Panc1 (cell line): ENCODE results near the gene PARP12. TPM values are rescaled to one million over a fixed set of nuclear protein-coding genes. Genes with fewer than 3 reads are reported as not detected.

ENCODE experiments used
- ATAC-seq: fragments of 200-7000 bp; cut with Tn5 transposase; 2 replicates; pipeline ENCODE4 v1.9.1; 2020; ENCODE audit warnings: mild to moderate bottlenecking, moderate library complexity
- BruUV-seq: library from RNA; stranded (reverse); fragments of 400-500 nt; replicated peaks from 2 replicates; lab custom pipeline; 2021; lab: Mats Ljungman, UMichigan
- CTCF ChIA-PET: fragments of 300-600 bp; sonication (Branson Sonifier 250); formaldehyde crosslinking; loops from one replicate; lab custom pipeline; 2022; ENCODE audit warnings: antibody characterized with exemption; lab: Charles Lee
- POLR2A ChIA-PET: fragments of 300-600 bp; sonication (Branson Sonifier 250); formaldehyde crosslinking; loops from one replicate; lab custom pipeline; 2022; ENCODE audit warnings: antibody characterized with exemption; lab: Charles Lee
- DNase-seq: peaks from one replicate; pipeline ENCODE4 v3.0.0-alpha.2; 2010; ENCODE audit warnings: low read depth, low spot score
- H3K27ac ChIP-seq: 2 replicates; pipeline ENCODE4 v1.5.1; 2011; ENCODE audit warnings: mild to moderate bottlenecking, low read length, inconsistent platforms
- H3K27me3 ChIP-seq: fragments of 200-500 bp; sonication (Bioruptor generic); 2 replicates; pipeline ENCODE4 v1.6.0; 2014; ENCODE audit warnings: low read length, inconsistent platforms; ENCODE audit not compliant: control insufficient read depth, insufficient read depth
- H3K36me3 ChIP-seq: fragments of 200-500 bp; sonication (Bioruptor generic); 2 replicates; pipeline ENCODE4 v1.5.1; 2014; ENCODE audit warnings: inconsistent platforms, mild to moderate bottlenecking, low read length, moderate library complexity; ENCODE audit not compliant: control insufficient read depth, insufficient read depth
- H3K4me1 ChIP-seq: 2 replicates; pipeline ENCODE4 v1.5.1; 2011; ENCODE audit warnings: inconsistent platforms, mild to moderate bottlenecking, low read length, moderate library complexity; ENCODE audit not compliant: control insufficient read depth, insufficient read depth
- H3K4me3 ChIP-seq, 2 experiments: 2 replicates each; pipeline ENCODE4 v1.5.1; 2011 to 2012; ENCODE audit warnings: low read depth in 2 of 2, low read length in 2 of 2, mild to moderate bottlenecking in 2 of 2, inconsistent platforms in 1 of 2, moderate library complexity in 1 of 2
- H3K9me3 ChIP-seq: fragments of 200-500 bp; sonication (Bioruptor generic); 2 replicates; pipeline ENCODE4 v1.5.1; 2014; ENCODE audit warnings: low read depth, mild to moderate bottlenecking, inconsistent platforms, low read length, moderate library complexity; ENCODE audit not compliant: control insufficient read depth, insufficient read depth
- CTCF ChIP-seq: fragments of 450-650 bp; IDR thresholded peaks from 2 replicates; pipeline ENCODE4 v1.5.1; 2017; ENCODE audit warnings: mild to moderate bottlenecking
- POLR2AphosphoS5 ChIP-seq: IDR thresholded peaks from 2 replicates; pipeline ENCODE4 v1.6.1; 2012; ENCODE audit warnings: mild to moderate bottlenecking, low read depth, low read length, moderate library complexity
- REST ChIP-seq, 2 experiments: IDR thresholded peaks; 2 replicates each; pipeline ENCODE4 v1.6.1; 2011 to 2012; ENCODE audit warnings: low read depth in 2 of 2, control low read depth in 1 of 2, low read length in 1 of 2, mild to moderate bottlenecking in 1 of 2, moderate library complexity in 1 of 2; ENCODE audit not compliant: insufficient read depth in 1 of 2
- SIN3A ChIP-seq: IDR thresholded peaks from 2 replicates; pipeline ENCODE4 v1.6.1; 2012; ENCODE audit warnings: low read depth, mild to moderate bottlenecking, low read length, moderate library complexity, borderline replicate concordance; ENCODE audit not compliant: insufficient read depth
- TCF7L2 ChIP-seq: IDR thresholded peaks from 2 replicates; pipeline ENCODE4 v1.6.1; 2011; ENCODE audit warnings: mild to moderate bottlenecking, low read depth, low read length, inconsistent platforms
- in situ Hi-C: cut with HindIII; loops from 2 replicates; pipeline ENCODE4 v1.10.0; 2016; ENCODE audit warnings: low sequenced_read_pairs, low pct_unique_long_range_greater_than_20kb
- intact Hi-C: fragments of 100-400 bp; cut with micrococcal nuclease; formaldehyde crosslinking; loops from one replicate; pipeline ENCODE4 v1.10.0; 2022; ENCODE audit not compliant: unreplicated experiment
- total RNA-seq: library from RNA; stranded (reverse); gene quantifications from one replicate; pipeline ENCODE4 v1.2.1, GENCODE V29; 2021; ENCODE audit not compliant: unreplicated experiment

Gene PARP12
- total RNA-seq, 1 experiment from 2014 or later, result 31.7 TPM

- H3K27ac ChIP-seq, result no peak overlapping the region
- H3K27me3 ChIP-seq, result no peaks in the 10 kb centered on the region
- no peak for DNase-seq
- no peaks in the 10 kb centered on the region for H3K4me1 ChIP-seq
- no peaks in the 10 kb centered on the region for H3K36me3 ChIP-seq
- intact Hi-C loops (no loop called here), in situ Hi-C loops (no loop called here)
- H3K4me3 ChIP-seq, result no peak overlapping the region
- H3K9me3 ChIP-seq, result no peaks in the 10 kb centered on the region
- TF ChIP-seq POLR2AphosphoS5, result no peak
- TF ChIP-seq REST (IDR thresholded peaks at IDR 0.05; ENCODE audit: insufficient read depth in 1 of 2, low read depth in 2 of 2, low read length in 1 of 2), result no peak
- no peak for TF ChIP-seq TCF7L2
- TF ChIP-seq CTCF, result no peak
- no peak for TF ChIP-seq SIN3A
- BruUV-seq, result no TSS peak
- ATAC-seq, result no peak
- ChIA-PET POLR2A (interaction anchor here (0.6 kb wide), 1 partner anchor 363 kb away, joined by 5 read pairs; no protein-coding TSS in a partner anchor), CTCF (interaction anchor here (0.5 kb wide), 1 partner anchor 190 kb away, joined by 5 read pairs; no protein-coding TSS in a partner anchor)
Measured at GRCh38 chr7:139995017-139995915, 67.5 kb downstream of the PARP12 start.

GRCh38 chr7:139994356-139994755 is 68.4 kb downstream of the PARP12 start:
- ATAC-seq (no peak), DNase-seq (no peak)
- in situ Hi-C loops (no loop called here), intact Hi-C loops (no loop called here)
- no TSS peak for BruUV-seq
- H3K4me1 ChIP-seq, result no peaks in the 10 kb centered on the region
- no peaks in the 10 kb centered on the region for H3K36me3 ChIP-seq
- TF ChIP-seq POLR2AphosphoS5, result no peak
- no peak for TF ChIP-seq REST (IDR thresholded peaks at IDR 0.05; ENCODE audit: insufficient read depth in 1 of 2, low read depth in 2 of 2, low read length in 1 of 2)
- TF ChIP-seq SIN3A, result no peak
- TF ChIP-seq TCF7L2, result no peak
- TF ChIP-seq CTCF, result no peak
- POLR2A ChIA-PET, result no interaction called here
- H3K4me3 ChIP-seq, result no peak overlapping the region
- H3K9me3 ChIP-seq, result no peaks in the 10 kb centered on the region
- H3K27ac ChIP-seq, result no peak overlapping the region
- CTCF ChIA-PET, result no interaction called here
- no peaks in the 10 kb centered on the region for H3K27me3 ChIP-seq
